ENCODE results near the gene SCD5.

Gene SCD5

DNA sequence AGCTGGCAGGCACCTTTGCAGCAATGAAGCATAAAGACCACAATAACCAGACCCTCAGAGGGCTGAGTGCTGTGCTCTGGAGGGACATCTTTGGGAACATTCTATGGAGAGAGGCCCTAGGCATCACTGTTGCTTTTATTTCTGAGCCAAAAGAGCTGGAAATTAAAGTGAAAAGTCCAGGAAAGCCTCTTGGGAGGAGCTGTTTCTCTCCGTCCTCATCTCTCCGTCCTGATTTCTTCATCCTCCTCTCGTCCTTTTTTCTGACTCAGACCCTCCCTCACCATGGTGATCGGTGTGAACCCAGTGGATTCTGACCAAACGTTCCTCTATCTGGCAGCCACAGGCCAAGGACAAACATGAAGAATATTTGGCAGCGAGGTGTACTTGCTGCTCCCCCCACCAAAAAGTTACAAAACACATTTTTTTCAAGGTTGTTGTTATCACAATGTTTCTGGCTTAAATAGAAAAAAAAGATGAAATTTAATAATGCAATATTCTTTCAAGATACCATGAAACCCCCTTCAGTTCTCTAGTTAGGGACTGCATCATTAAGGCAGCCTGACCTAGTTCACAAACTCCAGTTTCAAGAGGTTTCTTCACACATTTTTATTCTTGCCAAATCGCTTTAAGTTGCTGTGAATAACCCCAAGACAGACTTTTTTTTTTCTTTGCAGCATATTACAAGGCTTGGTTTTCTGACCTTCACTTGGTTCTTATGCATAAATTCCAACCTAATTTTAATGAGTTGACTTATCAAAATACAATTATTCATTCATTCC, 80.2 kb downstream of the SCD5 start:
- no peak for DNase-seq

DNA sequence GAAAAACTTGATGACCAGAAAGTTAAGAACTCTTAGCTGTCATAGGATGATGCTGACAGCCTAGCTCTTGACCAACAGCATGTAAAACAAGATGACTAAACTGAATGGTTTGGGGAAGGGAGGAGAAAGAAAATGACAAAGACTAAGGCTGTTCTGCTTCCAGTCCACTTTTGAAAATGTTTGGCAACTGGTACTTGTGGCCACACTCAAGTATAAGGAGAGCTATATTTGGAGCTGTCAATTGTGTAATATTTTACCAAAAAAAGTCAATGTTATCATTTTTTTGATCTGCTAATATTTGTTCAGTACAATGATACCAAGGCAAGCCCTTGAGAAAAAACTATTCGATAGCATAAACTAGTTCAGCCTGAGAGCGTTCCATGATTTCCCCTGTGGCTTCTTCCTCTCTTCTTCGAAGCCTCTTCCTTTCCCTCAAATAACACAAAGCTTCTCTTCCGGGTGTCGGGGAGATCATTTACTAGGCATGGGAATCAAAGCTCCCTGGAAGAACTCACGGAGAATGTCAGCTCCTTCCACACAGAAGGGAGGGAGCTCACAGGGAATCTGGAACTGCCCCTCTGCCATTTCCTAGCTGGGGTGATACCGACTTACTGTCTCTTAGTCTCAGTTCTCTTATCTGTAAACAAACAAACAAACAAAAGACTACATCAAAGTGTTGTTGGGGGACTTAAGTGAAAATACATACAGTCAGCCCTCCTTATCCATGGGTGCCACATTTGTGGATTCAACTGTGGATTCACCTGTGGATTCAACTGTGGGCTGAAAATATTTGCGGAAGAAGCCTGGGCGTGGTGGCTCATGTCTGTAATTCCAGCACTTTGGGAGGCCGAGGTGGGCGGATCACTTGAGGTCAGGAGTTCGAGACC, 82.6 kb downstream of the SCD5 start:
- DNase-seq: no peak

DNA sequence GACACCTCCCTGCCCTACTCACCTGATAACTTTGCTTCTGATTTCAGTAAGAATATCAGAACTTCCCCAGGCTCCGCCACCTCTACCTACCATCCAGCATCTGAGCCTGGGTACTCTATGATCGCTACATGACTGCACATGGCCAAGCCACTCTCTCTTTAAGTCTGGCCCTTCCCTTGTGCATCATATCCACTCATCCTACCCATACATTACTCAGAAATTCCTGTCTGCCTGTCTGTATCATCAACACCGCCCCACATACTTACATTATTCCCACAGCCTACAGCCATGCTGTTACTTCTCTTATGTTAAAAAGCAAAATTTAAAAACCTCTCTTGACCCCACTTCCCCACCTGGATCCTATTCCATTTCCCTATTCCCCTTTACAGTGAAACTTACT, 84.7 kb downstream of the SCD5 start:
- DNase-seq: no peak

DNA sequence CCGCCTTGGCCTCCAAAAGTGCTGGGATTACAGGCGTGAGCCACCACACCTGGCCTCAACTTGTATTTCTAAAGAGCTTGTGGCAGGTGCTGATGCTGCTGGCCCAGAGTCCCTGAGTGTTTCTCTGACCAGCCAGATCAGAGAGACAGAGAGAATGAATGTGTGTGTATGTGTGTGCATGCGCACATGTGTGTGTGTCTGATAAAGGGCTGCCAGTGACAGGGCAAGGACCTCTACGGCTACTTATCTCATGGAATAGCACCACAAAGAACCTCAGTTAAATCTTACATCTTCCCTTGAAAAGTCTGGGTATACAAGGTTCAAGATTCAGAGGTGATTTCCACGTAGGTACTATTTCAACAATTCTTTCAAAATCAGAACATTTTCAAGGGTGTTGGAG, 86.0 kb downstream of the SCD5 start:
- DNase-seq: no peak

DNA sequence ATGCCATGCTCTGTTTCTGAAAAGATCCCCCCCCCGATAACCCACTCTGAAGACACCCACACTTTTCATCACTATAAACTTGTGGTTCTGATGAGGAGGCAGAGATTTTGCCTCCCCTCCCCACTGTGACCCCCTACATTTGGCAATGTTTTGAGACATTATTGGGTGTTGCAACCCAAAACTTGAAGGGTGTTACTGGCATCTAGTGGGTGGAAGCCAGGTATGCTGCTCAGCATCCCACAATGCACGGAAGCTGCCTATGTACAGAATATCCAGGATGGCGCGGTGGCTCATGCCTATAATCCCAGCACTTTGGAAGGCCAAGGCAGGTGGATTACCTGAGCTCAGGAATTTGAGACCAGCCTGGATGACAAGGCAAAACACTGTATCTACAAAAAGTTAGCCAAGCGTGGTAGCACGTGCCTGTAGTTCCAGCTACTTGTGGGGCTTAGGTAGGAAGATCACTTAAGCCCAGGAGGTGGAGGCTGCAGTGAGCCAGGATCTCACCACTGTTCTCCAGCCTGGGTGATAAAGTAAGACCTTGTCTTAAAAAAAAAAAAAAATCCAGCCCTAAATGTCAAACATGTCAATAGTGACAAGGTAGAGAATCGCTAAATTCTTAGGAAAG, 87.3 kb downstream of the SCD5 start:
- no peak for DNase-seq

DNA sequence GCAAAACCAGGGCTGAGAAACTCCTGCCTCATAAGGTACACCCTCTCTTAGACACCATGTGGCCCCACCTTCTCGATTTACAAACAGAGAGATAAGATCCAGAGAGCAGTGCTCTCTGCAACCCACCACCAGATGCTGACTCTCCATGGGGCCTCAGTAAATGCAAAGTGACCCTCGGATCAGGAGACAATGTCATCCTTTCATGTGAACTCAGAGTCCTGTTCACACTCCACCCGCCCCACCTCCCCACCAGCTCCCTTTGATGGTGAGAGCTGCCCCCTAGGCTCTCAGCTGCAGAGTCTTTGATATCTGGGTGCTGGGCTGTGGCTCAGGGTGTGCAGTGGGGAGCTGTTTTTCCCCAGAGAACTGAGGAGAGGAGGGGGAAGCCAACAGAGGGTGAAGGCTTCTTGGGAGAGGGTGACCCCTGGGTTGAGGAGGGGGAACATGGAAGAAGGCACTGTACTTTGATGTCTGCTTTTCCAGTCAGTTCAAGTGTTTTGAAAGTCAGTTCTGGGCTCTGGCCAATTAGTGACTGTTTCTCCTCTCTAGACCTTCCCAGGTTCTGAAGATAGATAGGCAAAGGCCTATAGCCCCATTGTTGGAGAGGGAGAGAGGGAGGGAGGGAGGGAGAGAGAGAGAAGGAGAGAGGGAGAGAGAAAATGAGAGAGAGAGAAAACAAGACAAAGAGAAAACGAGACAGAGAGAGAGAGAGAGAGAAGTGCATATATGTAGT, 88.2 kb downstream of the SCD5 start:
- no peak for DNase-seq

DNA sequence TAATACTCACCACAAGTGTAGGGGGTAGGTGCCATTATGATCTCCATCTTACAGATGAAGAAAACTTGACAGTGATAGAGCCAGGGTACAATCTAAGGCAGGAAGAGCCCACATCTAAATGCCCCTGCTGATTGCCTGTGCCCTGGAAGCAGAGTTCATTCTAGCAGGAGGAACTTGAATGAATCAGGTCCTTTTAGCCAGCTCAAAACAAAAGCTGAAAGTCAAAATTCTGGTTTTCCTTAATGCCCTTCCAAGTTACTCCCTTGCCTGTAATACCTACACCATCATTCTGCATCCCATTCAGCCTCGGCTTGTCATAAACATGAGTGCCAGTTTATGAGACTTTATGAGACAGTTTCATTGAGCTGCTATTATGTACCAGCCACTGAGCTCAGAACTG, 89.6 kb downstream of the SCD5 start:
- no peak for DNase-seq

DNA sequence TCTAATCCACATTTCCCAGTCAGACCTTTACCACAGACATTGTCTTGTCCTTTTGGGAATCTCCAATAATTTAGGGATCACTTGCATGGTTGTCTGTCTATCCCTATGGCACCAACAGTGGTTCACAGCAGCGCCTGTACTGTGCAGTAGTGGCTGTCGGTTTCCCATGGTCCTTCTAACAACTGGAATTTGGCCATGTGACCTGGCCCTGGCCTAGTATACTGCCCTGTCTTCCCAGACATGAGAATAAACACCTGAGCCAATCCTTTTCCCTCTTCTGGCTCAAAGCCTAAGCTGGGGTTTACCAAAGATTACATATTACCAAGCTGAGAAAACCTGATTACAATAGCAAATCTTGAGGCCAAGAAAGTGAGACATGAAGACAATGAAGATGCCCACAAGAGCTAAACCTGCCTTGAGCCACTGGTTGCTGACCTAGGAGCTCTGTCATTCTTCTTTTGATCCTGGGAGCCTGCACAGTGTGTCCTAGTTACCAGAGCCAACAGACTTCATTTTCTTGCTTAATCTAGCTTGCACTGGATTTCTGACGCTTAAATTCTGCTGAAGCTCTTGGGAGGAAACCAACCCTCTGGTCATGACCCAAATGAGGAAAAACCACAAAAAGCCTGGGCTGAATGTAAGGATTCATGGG, 92.1 kb downstream of the SCD5 start:
- DNase-seq: no peak

DNA sequence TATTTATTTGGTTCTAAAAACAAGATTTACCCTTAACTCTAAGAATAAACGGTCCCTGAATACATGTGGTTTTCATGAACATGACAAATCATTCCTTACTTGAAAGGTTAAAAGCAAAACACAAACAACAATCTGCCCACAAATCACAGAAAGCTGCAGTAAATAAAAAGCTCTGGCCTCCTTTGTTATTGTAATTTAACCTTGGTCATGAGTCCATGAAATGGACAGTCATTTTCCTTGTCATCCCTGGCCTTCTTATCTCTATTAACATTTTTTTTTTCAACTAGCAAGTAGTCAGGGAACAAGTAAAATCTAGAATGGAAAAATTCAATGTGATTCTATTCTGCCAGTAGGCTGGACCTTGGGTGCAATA, 92.7 kb downstream of the SCD5 start:
- DNase-seq: no peak

DNA sequence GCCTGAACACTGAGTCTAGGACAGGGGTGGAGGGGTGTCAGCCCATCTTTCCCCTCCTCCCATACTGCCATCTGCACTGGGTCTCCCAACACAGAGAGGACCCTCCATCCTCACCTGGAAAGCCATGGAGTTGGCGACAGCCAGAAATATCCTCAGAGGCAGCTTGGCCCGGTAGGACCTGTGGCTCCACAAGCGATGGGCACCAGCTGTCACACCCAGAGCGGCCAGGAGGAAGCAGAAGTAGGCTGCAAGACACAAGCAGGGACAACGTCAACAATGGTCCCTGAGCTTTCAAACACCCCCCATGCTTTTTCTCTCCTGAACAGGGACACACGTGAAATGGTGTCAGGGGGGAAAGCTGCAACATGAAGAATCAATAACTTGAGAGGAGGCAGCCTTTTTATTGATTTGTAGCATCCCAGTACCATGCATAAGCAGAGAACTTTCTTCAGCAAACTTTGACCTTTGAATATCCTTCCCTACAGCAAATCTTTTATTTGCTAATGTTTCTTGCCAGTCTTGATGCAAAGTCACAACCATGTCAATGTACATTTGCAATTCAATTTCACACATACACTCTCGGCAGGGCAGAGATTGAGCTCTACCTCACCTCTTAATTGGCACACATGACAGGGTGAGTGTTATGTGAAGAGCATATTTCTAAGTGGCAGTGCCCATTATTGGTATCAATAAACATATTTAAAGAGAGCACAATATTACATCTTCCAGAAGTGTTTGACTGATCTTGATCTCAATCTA, 93.2 kb downstream of the SCD5 start:
- no peak for DNase-seq

DNA sequence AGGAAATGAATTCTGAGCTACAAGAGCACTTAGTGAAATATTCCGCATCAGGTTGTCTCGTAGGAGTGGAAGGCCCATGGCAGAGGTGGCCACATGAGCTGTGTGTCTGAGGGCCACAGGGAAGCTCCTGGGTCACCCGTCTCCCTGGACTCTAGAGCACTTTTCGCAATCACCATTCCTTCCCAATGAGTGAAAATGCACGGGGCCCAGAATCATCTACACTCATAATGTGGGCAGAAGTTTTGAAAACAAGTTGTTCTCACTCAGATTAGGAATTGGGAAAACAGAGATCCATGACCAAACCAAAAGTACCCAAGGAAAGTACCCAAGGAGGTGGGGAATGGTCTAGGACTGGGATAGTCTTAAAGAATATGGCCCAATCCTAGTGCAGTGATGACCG, 94.4 kb downstream of the SCD5 start:
- no peak for DNase-seq

DNA sequence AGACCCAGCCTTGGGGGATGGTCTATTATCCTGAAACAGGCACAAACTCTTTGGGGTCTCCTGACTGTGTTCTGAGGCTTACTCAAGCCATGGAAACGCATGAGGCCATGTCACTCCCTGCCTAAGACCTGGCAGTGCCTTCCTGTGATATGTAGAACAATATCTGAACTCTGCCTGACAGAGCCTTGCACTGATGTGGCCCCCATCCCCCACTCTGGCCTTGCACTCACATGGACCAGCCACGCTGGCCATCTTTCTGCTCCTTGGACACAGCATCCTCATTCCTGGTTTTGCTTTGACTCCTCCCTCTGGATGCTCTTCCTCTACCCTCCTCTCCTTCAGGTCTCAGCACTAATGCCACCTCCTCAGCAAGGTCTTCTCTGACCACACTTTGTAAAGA, 100.2 kb downstream of the SCD5 start:
- DNase-seq: no peak

DNA sequence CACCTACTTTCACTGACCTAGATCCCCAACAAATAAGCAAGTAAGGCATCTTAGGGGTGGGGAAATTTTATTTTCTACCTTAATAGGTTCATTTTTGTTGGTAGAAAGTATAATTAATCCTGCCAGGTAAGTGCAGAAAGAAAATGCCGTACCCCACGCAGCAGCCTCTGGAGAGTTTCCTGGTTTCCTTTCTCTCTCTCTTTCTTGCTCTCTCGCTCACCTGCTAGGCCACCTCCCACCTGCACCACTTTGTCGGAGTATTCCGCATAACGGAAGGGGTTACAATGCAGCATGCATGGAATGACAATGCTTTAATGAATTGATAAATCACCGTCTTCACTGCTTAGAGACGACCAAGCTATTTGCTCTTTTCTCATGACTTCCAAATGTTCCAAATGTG, 101.0 kb downstream of the SCD5 start:
- DNase-seq: no peak

DNA sequence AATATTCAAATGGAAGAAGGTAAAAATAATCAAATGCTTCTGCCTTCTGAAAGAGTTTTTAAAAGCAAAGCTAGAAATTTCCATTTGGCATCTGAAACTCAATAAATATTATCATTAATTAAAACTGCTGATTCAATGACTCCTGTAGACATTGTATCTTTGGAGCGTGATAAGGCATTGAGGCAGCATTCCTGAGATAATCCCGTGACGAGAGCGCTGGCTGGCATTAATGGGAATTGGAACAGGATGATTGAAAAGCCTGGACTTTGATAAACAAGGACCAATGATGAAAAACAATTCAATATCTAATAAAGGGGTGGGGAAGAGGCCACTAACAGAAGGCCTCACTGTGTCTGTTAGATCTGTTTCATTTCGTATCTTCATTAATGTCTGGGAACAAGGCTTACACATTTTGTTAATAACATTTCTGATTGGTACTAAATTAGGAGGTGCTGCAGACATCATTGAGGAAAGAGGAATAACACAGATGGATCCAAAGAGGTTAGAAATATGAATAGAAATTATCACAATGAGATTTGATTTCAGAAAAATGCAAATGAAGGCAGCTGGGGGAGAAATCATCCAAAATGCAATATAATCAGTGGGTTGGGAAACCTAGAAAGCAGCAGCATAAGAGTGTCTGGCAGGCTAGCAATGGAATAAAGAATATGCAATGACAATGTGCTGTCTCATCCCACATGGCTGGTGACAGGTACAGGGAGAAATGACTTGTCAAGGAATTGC, 102.3 kb downstream of the SCD5 start:
- no peak for DNase-seq

DNA sequence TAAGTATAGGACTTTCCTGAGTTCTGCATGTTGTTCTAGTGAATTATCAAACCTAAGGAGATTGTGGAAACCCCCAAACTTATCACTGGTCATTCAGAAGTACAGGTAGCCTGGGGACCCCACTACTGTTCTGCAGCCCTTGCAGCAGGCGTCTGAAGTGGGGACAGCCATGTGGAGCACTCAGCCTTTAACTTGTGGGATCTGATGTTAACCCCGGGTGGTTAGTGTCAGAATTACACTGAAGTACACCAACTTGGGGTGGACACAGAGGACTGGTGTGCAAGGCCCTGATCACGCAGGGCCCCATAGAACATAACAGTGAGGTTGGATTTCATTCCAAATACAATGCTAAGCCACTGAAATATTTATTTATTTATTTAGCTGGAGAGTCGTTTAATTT, 103.7 kb downstream of the SCD5 start:
- no peak for DNase-seq

DNA sequence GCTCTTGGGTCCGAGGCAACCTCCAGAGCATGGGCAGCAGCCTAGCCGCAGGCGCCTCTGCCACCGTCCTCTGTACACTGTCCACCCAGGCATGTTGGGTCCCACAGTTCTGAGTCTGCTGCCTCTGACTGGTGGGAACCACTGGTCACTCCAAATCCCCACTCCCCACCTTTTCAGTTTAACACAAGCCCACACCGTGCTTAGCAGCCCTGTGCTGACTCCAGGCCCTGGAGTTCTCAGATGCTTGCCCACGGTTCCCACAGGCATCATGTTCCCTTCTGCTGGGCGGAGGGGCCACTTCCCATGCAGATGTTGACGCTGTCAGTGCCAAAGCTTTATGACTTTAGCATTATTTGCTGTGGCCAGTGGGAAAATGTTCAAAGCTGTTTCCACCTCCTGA, 104.5 kb downstream of the SCD5 start:
- DNase-seq: no peak

DNA sequence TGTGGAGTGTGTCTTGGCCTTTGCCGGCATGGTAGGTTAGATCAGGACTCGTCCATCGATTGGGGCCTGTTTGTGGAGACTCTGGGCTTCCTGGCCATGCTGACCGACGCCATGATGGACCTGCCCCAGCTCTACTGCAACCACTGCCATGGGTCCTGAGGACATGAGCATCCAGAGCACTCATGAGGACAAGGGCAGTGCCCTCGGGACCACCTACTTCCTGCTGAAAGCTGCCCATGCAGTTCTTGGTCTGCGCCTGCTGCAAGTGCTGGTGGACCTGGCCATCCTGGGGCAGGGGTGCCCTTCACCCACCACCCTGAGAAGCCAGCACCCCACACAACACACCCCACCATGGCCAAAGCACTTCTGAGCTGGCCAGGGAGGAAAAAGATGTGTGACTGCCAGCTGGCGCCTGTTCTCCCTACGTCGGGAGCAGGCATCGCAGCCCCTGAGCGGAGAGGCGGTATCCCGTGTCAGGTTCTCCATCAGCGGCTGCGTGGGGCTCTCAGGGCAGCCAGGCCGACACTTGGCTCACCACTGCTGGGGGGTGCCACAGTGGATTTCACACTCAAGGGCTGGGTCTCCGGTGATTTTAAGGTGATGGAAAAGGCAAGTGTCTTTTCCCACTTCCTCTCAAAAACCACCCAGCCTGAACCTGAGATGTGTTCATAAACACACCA, 106.4 kb downstream of the SCD5 start:
- no peak for DNase-seq

DNA sequence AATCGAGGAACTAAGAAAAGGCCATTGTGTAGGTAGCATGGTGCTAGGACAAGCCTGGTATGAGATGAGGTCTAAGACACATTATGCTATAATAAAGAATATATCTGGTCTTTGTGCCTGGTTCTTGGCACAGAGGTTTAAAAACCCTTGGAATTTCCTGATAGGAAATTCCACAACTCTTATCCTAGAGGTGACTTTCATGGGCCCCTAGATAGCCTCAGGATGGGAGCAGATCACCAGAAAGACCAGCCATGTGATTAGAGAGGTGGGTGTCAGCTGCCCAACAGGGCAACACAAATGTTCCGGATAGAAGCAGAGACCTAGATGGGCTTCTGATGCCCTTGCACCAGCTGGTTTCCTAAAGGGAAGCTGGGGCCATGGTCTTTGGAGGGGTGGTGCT, 107.2 kb downstream of the SCD5 start:
- no peak for DNase-seq

DNA sequence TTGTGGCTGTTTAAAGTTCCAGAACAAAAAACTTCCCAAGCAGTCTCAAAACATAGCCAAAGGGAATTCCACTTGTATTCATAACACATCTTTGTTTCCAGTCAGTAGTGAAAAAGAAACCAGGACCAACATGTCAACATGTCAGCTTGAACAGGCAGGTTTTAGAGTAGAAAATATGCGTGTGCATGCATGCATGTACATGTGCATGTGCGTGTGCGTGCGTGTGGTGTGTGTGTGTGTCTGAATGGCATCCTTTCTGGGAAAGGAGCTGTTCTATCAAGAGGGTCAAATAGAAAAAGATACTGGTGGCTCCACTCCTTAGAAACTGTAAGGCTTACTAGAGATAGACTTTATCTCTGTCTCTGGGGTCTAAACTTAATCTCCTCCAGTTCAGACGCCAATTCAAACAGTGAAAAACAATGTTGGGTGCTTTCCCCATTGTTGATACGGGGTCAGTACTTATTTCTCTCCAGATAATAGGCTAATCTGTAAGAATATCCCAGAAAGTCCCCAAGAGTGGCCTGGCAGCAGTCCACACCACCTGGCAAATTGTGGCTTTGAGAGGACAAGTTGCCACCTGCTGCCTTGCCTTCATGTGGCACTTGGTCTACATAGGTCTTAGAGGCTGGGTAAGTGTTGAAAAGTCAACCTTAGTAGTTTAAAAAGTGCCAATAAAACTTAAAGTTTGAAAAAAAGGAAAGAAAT, 110.4 kb downstream of the SCD5 start:
- no peak for DNase-seq

DNA sequence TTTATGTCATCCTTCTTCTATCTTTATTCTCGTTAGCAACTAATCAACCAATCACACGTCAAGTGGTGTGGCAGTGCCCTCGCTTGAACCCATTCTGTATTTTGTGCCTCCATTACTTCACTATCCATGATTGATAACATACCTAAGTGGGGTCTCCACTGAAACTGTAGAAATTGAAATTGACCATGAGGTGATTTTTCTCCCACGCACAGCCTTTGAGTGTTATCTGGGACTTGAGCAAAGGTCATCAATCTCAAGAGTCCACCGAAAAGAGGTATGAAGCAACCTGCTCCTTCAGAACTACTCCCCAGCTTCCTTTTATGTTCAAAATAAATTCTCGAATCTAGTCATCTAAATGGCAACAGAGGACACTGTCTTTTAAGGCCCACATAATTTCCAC, 111.1 kb downstream of the SCD5 start:
- DNase-seq: no peak

Data from NK-92 treated with Interleukin-12 subunit alpha and Interleukin-12 subunit beta, amount 100 ng/mL, for 24 hours (cell line).